ENCODE data around the gene TNKS2.
A peak's percentile ranks its signal among the peaks of the same experiment; 100 is the strongest.
"Not testable (repeated sequence)": the region's sequence is repeated elsewhere in the genome, so short reads cannot be mapped to it uniquely, and the experiment has no call there.

Gene TNKS2

GRCh38 chr10:91787258-91787657, 11.0 kb upstream of the TNKS2 start:
- DNase-seq: no peak
- in situ Hi-C loops (cut with HindIII; ENCODE audit: low pct_ligation_motif_present, low pct_unique_long_range_greater_than_20kb, low sequenced_read_pairs): no loop called here

GRCh38 chr10:91787810-91788209, 10.4 kb upstream of the TNKS2 start:
- no peak for DNase-seq
- in situ Hi-C loops (cut with HindIII; ENCODE audit: low pct_ligation_motif_present, low pct_unique_long_range_greater_than_20kb, low sequenced_read_pairs): no loop called here

GRCh38 chr10:91788527-91788926, 9.7 kb upstream of the TNKS2 start:
- in situ Hi-C loops (cut with HindIII; ENCODE audit: low pct_ligation_motif_present, low pct_unique_long_range_greater_than_20kb, low sequenced_read_pairs): no loop called here
- DNase-seq: no peak

GRCh38 chr10:91796331-91797047, 1.7 kb upstream of the TNKS2 start:
- DNase-seq: peak; percentile 44
- in situ Hi-C loops (cut with HindIII; ENCODE audit: low pct_ligation_motif_present, low pct_unique_long_range_greater_than_20kb, low sequenced_read_pairs): no loop called here

- DNase-seq: no peak
- in situ Hi-C loops (cut with HindIII; ENCODE audit: low pct_ligation_motif_present, low pct_unique_long_range_greater_than_20kb, low sequenced_read_pairs): no loop called here
Observed at GRCh38 chr10:91797048-91797690, 1.1 kb upstream of the TNKS2 start.

- in situ Hi-C loops (cut with HindIII; ENCODE audit: low pct_ligation_motif_present, low pct_unique_long_range_greater_than_20kb, low sequenced_read_pairs): no loop called here
- peak; percentile 43 for DNase-seq
Observed at GRCh38 chr10:91798649-91799611, 704 bp downstream of the TNKS2 start.

GRCh38 chr10:91799612-91799975, 1.4 kb downstream of the TNKS2 start:
- in situ Hi-C loops (cut with HindIII; ENCODE audit: low pct_ligation_motif_present, low pct_unique_long_range_greater_than_20kb, low sequenced_read_pairs): no loop called here
- DNase-seq: peak; percentile 35

GRCh38 chr10:91800182-91800581, 2.0 kb downstream of the TNKS2 start:
- in situ Hi-C loops (cut with HindIII; ENCODE audit: low pct_ligation_motif_present, low pct_unique_long_range_greater_than_20kb, low sequenced_read_pairs): no loop called here

GRCh38 chr10:91800756-91801155, 2.5 kb downstream of the TNKS2 start:
- in situ Hi-C loops (cut with HindIII; ENCODE audit: low pct_ligation_motif_present, low pct_unique_long_range_greater_than_20kb, low sequenced_read_pairs): no loop called here

More at GRCh38 chr10:91800182-91800581, 2.0 kb downstream of the TNKS2 start:
- DNase-seq: no peak

GRCh38 chr10:91803386-91804125, 5.3 kb downstream of the TNKS2 start:
- DNase-seq: no peak
- in situ Hi-C loops (cut with HindIII; ENCODE audit: low pct_ligation_motif_present, low pct_unique_long_range_greater_than_20kb, low sequenced_read_pairs): no loop called here

More at GRCh38 chr10:91800756-91801155, 2.5 kb downstream of the TNKS2 start:
- no peak for DNase-seq

- in situ Hi-C loops (cut with HindIII; ENCODE audit: low pct_ligation_motif_present, low pct_unique_long_range_greater_than_20kb, low sequenced_read_pairs): no loop called here
- DNase-seq: no peak
Observed at GRCh38 chr10:91804126-91804510, 5.9 kb downstream of the TNKS2 start.

- no peak for DNase-seq
- in situ Hi-C loops (cut with HindIII; ENCODE audit: low pct_ligation_motif_present, low pct_unique_long_range_greater_than_20kb, low sequenced_read_pairs): no loop called here
Observed at GRCh38 chr10:91805110-91805838, 7.0 kb downstream of the TNKS2 start.

- DNase-seq; in situ Hi-C loops (cut with HindIII; ENCODE audit: low pct_ligation_motif_present, low pct_unique_long_range_greater_than_20kb, low sequenced_read_pairs): not testable (repeated sequence)
Observed at GRCh38 chr10:91807264-91807663, 9.0 kb downstream of the TNKS2 start.

GRCh38 chr10:91813251-91813650, 15.0 kb downstream of the TNKS2 start:
- DNase-seq: no peak
- in situ Hi-C loops (cut with HindIII; ENCODE audit: low pct_ligation_motif_present, low pct_unique_long_range_greater_than_20kb, low sequenced_read_pairs): no loop called here

- DNase-seq: no peak
- in situ Hi-C loops (cut with HindIII; ENCODE audit: low pct_ligation_motif_present, low pct_unique_long_range_greater_than_20kb, low sequenced_read_pairs): no loop called here
Observed at GRCh38 chr10:91816981-91817380, 18.8 kb downstream of the TNKS2 start.

- in situ Hi-C loops (cut with HindIII; ENCODE audit: low pct_ligation_motif_present, low pct_unique_long_range_greater_than_20kb, low sequenced_read_pairs): no loop called here
Observed at GRCh38 chr10:91820144-91820543, 21.9 kb downstream of the TNKS2 start.

GRCh38 chr10:91824076-91824475, 25.9 kb downstream of the TNKS2 start:
- DNase-seq: no peak
- in situ Hi-C loops (cut with HindIII; ENCODE audit: low pct_ligation_motif_present, low pct_unique_long_range_greater_than_20kb, low sequenced_read_pairs): no loop called here

More at GRCh38 chr10:91820144-91820543, 21.9 kb downstream of the TNKS2 start:
- peak; percentile 27 for DNase-seq

- in situ Hi-C loops (cut with HindIII; ENCODE audit: low pct_ligation_motif_present, low pct_unique_long_range_greater_than_20kb, low sequenced_read_pairs): no loop called here
- DNase-seq: no peak
Observed at GRCh38 chr10:91829268-91829667, 31.0 kb downstream of the TNKS2 start.
